ENCODE data around the gene LSM10.

The LSM10 gene

GRCh38 chr1:36406440-36406839 is 8.7 kb upstream of the LSM10 start:
- Histone ChIP-seq H3K4me1 (ENCODE audit: insufficient read depth, low read length) (no peaks in the 10 kb centered on the region), H3K4me2 (ENCODE audit: insufficient read depth, low read length) (no peak overlapping the region), H3K79me2 (ENCODE audit: insufficient read depth, low read length) (no peaks in the 10 kb centered on the region), H3K36me3 (ENCODE audit: insufficient read depth, low read length) (no peaks in the 10 kb centered on the region), H3K4me3 (ENCODE audit: low read depth in 1 of 2, low read length in 2 of 2) (no peak overlapping the region), H3K9ac (ENCODE audit: low read depth, low read length) (no peak overlapping the region), H4K20me1 (ENCODE audit: insufficient read depth, low read length) (no peaks in the 10 kb centered on the region), H3K9me3 (ENCODE audit: insufficient read depth, low read length, severe bottlenecking) (no peaks in the 10 kb centered on the region), H2AFZ (ENCODE audit: low read depth, low read length) (no peak overlapping the region), H3K27ac (ENCODE audit: low read length) (no peak overlapping the region), H3K27me3 (ENCODE audit: insufficient read depth, low read length, poor library complexity) (no peaks in the 10 kb centered on the region)
- DNase-seq = no peak
- ATAC-seq (ENCODE audit: insufficient read depth, low read depth) = no peak
- TF ChIP-seq EZH2 (IDR thresholded peaks at IDR 0.05; ENCODE audit: borderline replicate concordance, low read depth, low read length, severe bottlenecking) = no peak
- TF ChIP-seq CTCF (IDR thresholded peaks at IDR 0.05; ENCODE audit: borderline replicate concordance, extremely low read depth, low read length, poor library complexity, severe bottlenecking) = no peak

GRCh38 chr1:36402504-36402890 is 4.8 kb upstream of the LSM10 start:
- Histone ChIP-seq H3K4me3 (ENCODE audit: low read depth in 1 of 2, low read length in 2 of 2) (no peak overlapping the region), H3K27ac (ENCODE audit: low read length) (no peak overlapping the region), H4K20me1 (ENCODE audit: insufficient read depth, low read length) (no peaks in the 10 kb centered on the region), H3K9me3 (ENCODE audit: insufficient read depth, low read length, severe bottlenecking) (no peaks in the 10 kb centered on the region), H3K36me3 (ENCODE audit: insufficient read depth, low read length) (no peaks in the 10 kb centered on the region), H3K79me2 (ENCODE audit: insufficient read depth, low read length) (peaks cover 6% of the 10 kb centered on the region), H3K4me2 (ENCODE audit: insufficient read depth, low read length) (no peak overlapping the region), H3K4me1 (ENCODE audit: insufficient read depth, low read length) (peaks cover 8% of the 10 kb centered on the region), H3K9ac (ENCODE audit: low read depth, low read length) (no peak overlapping the region), H3K27me3 (ENCODE audit: insufficient read depth, low read length, poor library complexity) (no peaks in the 10 kb centered on the region), H2AFZ (ENCODE audit: low read depth, low read length) (no peak overlapping the region)
- no peak for TF ChIP-seq CTCF (IDR thresholded peaks at IDR 0.05; ENCODE audit: borderline replicate concordance, extremely low read depth, low read length, poor library complexity, severe bottlenecking)
- TF ChIP-seq EZH2 (IDR thresholded peaks at IDR 0.05; ENCODE audit: borderline replicate concordance, low read depth, low read length, severe bottlenecking) = no peak
- DNase-seq (no peak), ATAC-seq (ENCODE audit: insufficient read depth, low read depth) (no peak)

- Histone ChIP-seq H4K20me1 (ENCODE audit: insufficient read depth, low read length) (no peaks in the 10 kb centered on the region), H3K27me3 (ENCODE audit: insufficient read depth, low read length, poor library complexity) (no peaks in the 10 kb centered on the region), H3K27ac (ENCODE audit: low read length) (no peak overlapping the region), H3K9ac (ENCODE audit: low read depth, low read length) (no peak overlapping the region), H3K36me3 (ENCODE audit: insufficient read depth, low read length) (no peaks in the 10 kb centered on the region; the same call in 1 of the 2 replicates), H3K4me1 (ENCODE audit: insufficient read depth, low read length) (peaks cover 12% of the 10 kb centered on the region), H3K79me2 (ENCODE audit: insufficient read depth, low read length) (peaks cover 13% of the 10 kb centered on the region), H2AFZ (ENCODE audit: low read depth, low read length) (no peak overlapping the region), H3K9me3 (ENCODE audit: insufficient read depth, low read length, severe bottlenecking) (no peaks in the 10 kb centered on the region), H3K4me2 (ENCODE audit: insufficient read depth, low read length) (no peak overlapping the region), H3K4me3 (ENCODE audit: low read depth in 1 of 2, low read length in 2 of 2) (no peak overlapping the region)
- no peak for ATAC-seq (ENCODE audit: insufficient read depth, low read depth)
- DNase-seq = no peak
- no peak for TF ChIP-seq CTCF (IDR thresholded peaks at IDR 0.05; ENCODE audit: borderline replicate concordance, extremely low read depth, low read length, poor library complexity, severe bottlenecking)
- no peak for TF ChIP-seq EZH2 (IDR thresholded peaks at IDR 0.05; ENCODE audit: borderline replicate concordance, low read depth, low read length, severe bottlenecking)
Measured at GRCh38 chr1:36401602-36402503, 4.1 kb upstream of the LSM10 start.
